HG03060 (cell line): ENCODE data around the gene ZBTB21.
"Not testable (repeated sequence)": the region's sequence is repeated elsewhere in the genome, so short reads cannot be mapped to it uniquely, and the experiment has no call there.

Experiments used
- ATAC-seq: cut with Tn5 transposase; IDR thresholded peaks from one replicate; pipeline ENCODE4 v1.9.1; 2021; ENCODE audit warnings: low read depth, moderate number of reproducible peaks; ENCODE audit not compliant: unreplicated experiment

Gene ZBTB21

GRCh38 chr21:41971891-41972290 is 38.3 kb downstream of the ZBTB21 start:
- ATAC-seq = no peak

GRCh38 chr21:41970751-41971653 is 39.2 kb downstream of the ZBTB21 start:
- no peak for ATAC-seq

GRCh38 chr21:41970106-41970391 is 40.1 kb downstream of the ZBTB21 start:
- ATAC-seq = no peak

- ATAC-seq = no peak
Observed at GRCh38 chr21:41967708-41968107, 42.5 kb downstream of the ZBTB21 start.

- no peak for ATAC-seq
Observed at GRCh38 chr21:41966872-41967621, 43.1 kb downstream of the ZBTB21 start.

- no peak for ATAC-seq
Observed at GRCh38 chr21:41966041-41966833, 43.9 kb downstream of the ZBTB21 start.

- ATAC-seq = no peak
Observed at GRCh38 chr21:41965461-41966013, 44.6 kb downstream of the ZBTB21 start.

- ATAC-seq = no peak
Observed at GRCh38 chr21:41965045-41965444, 45.1 kb downstream of the ZBTB21 start.

GRCh38 chr21:41964171-41964570 is 46.0 kb downstream of the ZBTB21 start:
- ATAC-seq = no peak

- no peak for ATAC-seq
Observed at GRCh38 chr21:41962425-41962966, 47.7 kb downstream of the ZBTB21 start.

GRCh38 chr21:41961753-41962152 is 48.4 kb downstream of the ZBTB21 start:
- no peak for ATAC-seq

- ATAC-seq = no peak
Observed at GRCh38 chr21:41961282-41961701, 48.9 kb downstream of the ZBTB21 start.

GRCh38 chr21:41960386-41960785 is 49.8 kb downstream of the ZBTB21 start:
- ATAC-seq = no peak

- not testable (repeated sequence) for ATAC-seq
Observed at GRCh38 chr21:41959697-41960096, 50.5 kb downstream of the ZBTB21 start.

- ATAC-seq = no peak
Observed at GRCh38 chr21:41958886-41959563, 51.1 kb downstream of the ZBTB21 start.

- no peak for ATAC-seq
Observed at GRCh38 chr21:41957991-41958766, 52.0 kb downstream of the ZBTB21 start.

GRCh38 chr21:41956926-41957729 is 53.0 kb downstream of the ZBTB21 start:
- ATAC-seq = no peak

- ATAC-seq = no peak
Observed at GRCh38 chr21:41955516-41955915, 54.6 kb downstream of the ZBTB21 start.
